GM18511 (cell line): ENCODE data around the gene GASK1A.

Experiments used
- ATAC-seq: cut with Tn5 transposase; IDR thresholded peaks from one replicate; pipeline ENCODE4 v1.9.1; 2021; ENCODE audit warnings: mild to moderate bottlenecking, moderate library complexity; ENCODE audit not compliant: unreplicated experiment

GASK1A gene

GRCh38 chr3:43080726-43081568 is 101.8 kb downstream of the GASK1A start:
- no peak for ATAC-seq

- ATAC-seq = no peak
Observed at GRCh38 chr3:43081796-43082195, 102.7 kb downstream of the GASK1A start.

- ATAC-seq = no peak
Observed at GRCh38 chr3:43082457-43082856, 103.3 kb downstream of the GASK1A start.

- ATAC-seq = no peak
Observed at GRCh38 chr3:43086460-43087165, 107.5 kb downstream of the GASK1A start.

GRCh38 chr3:43087249-43087776 is 108.2 kb downstream of the GASK1A start:
- no peak for ATAC-seq

- no peak for ATAC-seq
Observed at GRCh38 chr3:43089081-43089480, 110.0 kb downstream of the GASK1A start.

GRCh38 chr3:43090238-43090637 is 111.1 kb downstream of the GASK1A start:
- no peak for ATAC-seq

- ATAC-seq = no peak
Observed at GRCh38 chr3:43091481-43091880, 112.4 kb downstream of the GASK1A start.

GRCh38 chr3:43093006-43093405 is 113.9 kb downstream of the GASK1A start:
- no peak for ATAC-seq

- ATAC-seq = no peak
Observed at GRCh38 chr3:43093974-43094373, 114.9 kb downstream of the GASK1A start.

- no peak for ATAC-seq
Observed at GRCh38 chr3:43094381-43094780, 115.3 kb downstream of the GASK1A start.

- ATAC-seq = no peak
Observed at GRCh38 chr3:43094851-43095250, 115.7 kb downstream of the GASK1A start.

GRCh38 chr3:43095370-43095769 is 116.3 kb downstream of the GASK1A start:
- ATAC-seq = no peak

- no peak for ATAC-seq
Observed at GRCh38 chr3:43096761-43097160, 117.7 kb downstream of the GASK1A start.

- no peak for ATAC-seq
Observed at GRCh38 chr3:43097400-43098080, 118.4 kb downstream of the GASK1A start.

- no peak for ATAC-seq
Observed at GRCh38 chr3:43098761-43099160, 119.7 kb downstream of the GASK1A start.

GRCh38 chr3:43102773-43103480 is 123.8 kb downstream of the GASK1A start:
- no peak for ATAC-seq

- ATAC-seq = no peak
Observed at GRCh38 chr3:43104039-43104438, 124.9 kb downstream of the GASK1A start.

- ATAC-seq = no peak
Observed at GRCh38 chr3:43104660-43105595, 125.8 kb downstream of the GASK1A start.
